ENCODE data around the gene SPRY4. TPM values are rescaled to one million over a fixed set of nuclear protein-coding genes. Genes with fewer than 3 reads are reported as not detected.
"Not testable (repeated sequence)": the region's sequence is repeated elsewhere in the genome, so short reads cannot be mapped to it uniquely, and the experiment has no call there.

SPRY4 gene
- polyA plus RNA-seq, 2 of the 4 experiments (the other 2 are of a cell fraction), result 3.4 to 5.7 TPM

DNA sequence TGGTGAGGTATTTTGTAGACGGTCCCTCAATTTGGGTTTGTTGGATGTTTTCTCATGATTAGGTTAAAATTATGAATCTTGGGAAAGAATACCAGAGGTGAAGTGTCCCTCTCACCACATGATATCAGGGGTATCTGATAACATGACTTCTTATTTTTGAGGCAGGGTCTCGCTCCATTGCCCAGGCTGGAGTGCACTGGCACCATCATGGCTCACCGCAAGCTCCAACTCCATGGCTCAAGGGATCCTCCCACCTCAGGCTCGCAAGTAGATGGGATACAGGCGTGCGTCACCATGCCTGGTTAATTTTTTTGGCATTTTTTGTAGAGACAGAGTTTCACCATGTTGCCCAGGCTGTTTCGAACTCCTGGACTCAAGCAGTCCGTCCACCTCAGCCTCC, 24.1 kb downstream of the SPRY4 start:
- Histone ChIP-seq H3K4me1 (no peaks in the 10 kb centered on the region), H3K4me3 (no peak overlapping the region), H3K27ac (no peak overlapping the region), H3K9me3 (no peaks in the 10 kb centered on the region), H3K4me2 (no peak overlapping the region)
- ATAC-seq (no peak), DNase-seq (ENCODE audit: low read depth in 1 of 2, low spot score in 1 of 2) (no peak), FAIRE-seq (no peak)
- ChIA-PET POLR2A (no interaction called here), CTCF (interaction anchor here (1.2 to 1.8 kb wide), 2 partner anchors 71 to 248 kb away, joined by 3 to 4 read pairs; no protein-coding TSS in a partner anchor)
- 89% methylated on average over 8 of the region's 8 CpGs for WGBS (ENCODE audit: missing lambda C conversion rate)
- no peak for TF ChIP-seq MAZ (IDR thresholded peaks at IDR 0.05; ENCODE audit: borderline replicate concordance, low read depth, low read length)
- TF ChIP-seq KDM1A (IDR thresholded peaks at IDR 0.05; ENCODE audit: low read depth), result no peak
- no peak for TF ChIP-seq KDM5A (IDR thresholded peaks at IDR 0.05)
- TF ChIP-seq, protein P1, sequence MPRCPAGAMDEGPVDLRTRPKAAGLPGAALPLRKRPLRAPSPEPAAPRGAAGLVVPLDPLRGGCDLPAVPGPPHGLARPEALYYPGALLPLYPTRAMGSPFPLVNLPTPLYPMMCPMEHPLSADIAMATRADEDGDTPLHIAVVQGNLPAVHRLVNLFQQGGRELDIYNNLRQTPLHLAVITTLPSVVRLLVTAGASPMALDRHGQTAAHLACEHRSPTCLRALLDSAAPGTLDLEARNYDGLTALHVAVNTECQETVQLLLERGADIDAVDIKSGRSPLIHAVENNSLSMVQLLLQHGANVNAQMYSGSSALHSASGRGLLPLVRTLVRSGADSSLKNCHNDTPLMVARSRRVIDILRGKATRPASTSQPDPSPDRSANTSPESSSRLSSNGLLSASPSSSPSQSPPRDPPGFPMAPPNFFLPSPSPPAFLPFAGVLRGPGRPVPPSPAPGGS (IDR thresholded peaks at IDR 0.05), result no peak
- no peak for TF ChIP-seq SMC3 (IDR thresholded peaks at IDR 0.05)
- TF ChIP-seq, protein P2, sequence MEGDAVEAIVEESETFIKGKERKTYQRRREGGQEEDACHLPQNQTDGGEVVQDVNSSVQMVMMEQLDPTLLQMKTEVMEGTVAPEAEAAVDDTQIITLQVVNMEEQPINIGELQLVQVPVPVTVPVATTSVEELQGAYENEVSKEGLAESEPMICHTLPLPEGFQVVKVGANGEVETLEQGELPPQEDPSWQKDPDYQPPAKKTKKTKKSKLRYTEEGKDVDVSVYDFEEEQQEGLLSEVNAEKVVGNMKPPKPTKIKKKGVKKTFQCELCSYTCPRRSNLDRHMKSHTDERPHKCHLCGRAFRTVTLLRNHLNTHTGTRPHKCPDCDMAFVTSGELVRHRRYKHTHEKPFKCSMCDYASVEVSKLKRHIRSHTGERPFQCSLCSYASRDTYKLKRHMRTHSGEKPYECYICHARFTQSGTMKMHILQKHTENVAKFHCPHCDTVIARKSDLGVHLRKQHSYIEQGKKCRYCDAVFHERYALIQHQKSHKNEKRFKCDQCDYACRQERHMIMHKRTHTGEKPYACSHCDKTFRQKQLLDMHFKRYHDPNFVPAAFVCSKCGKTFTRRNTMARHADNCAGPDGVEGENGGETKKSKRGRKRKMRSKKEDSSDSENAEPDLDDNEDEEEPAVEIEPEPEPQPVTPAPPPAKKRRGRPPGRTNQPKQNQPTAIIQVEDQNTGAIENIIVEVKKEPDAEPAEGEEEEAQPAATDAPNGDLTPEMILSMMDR (IDR thresholded peaks at IDR 0.05), result no peak
- TF ChIP-seq PHF8 (IDR thresholded peaks at IDR 0.05; ENCODE audit: borderline replicate concordance, low read depth), result no peak
- TF ChIP-seq HDAC2 (IDR thresholded peaks at IDR 0.05), result no peak
- TF ChIP-seq NPAS2 (CRISPR knock-in tag; IDR thresholded peaks at IDR 0.05; ENCODE audit: borderline replicate concordance), result no peak
- TF ChIP-seq, protein P3, sequence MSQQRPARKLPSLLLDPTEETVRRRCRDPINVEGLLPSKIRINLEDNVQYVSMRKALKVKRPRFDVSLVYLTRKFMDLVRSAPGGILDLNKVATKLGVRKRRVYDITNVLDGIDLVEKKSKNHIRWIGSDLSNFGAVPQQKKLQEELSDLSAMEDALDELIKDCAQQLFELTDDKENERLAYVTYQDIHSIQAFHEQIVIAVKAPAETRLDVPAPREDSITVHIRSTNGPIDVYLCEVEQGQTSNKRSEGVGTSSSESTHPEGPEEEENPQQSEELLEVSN (IDR thresholded peaks at IDR 0.05; ENCODE audit: borderline replicate concordance, low read depth), result no peak
- TF ChIP-seq CBX8 (IDR thresholded peaks at IDR 0.05), result no peak
- TF ChIP-seq RCOR1 (IDR thresholded peaks at IDR 0.05; ENCODE audit: low read depth, low read length), result no peak
- TF ChIP-seq, protein P4, sequence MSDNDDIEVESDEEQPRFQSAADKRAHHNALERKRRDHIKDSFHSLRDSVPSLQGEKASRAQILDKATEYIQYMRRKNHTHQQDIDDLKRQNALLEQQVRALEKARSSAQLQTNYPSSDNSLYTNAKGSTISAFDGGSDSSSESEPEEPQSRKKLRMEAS (IDR thresholded peaks at IDR 0.05), result no peak
- no peak for TF ChIP-seq EP300 (IDR thresholded peaks at IDR 0.05)
- no peak for TF ChIP-seq MAFK (IDR thresholded peaks at IDR 0.05; ENCODE audit: partially characterized antibody)
- no peak for TF ChIP-seq RFX5 (IDR thresholded peaks at IDR 0.05)
- TF ChIP-seq NR3C1 (IDR thresholded peaks at IDR 0.05), result no peak

DNA sequence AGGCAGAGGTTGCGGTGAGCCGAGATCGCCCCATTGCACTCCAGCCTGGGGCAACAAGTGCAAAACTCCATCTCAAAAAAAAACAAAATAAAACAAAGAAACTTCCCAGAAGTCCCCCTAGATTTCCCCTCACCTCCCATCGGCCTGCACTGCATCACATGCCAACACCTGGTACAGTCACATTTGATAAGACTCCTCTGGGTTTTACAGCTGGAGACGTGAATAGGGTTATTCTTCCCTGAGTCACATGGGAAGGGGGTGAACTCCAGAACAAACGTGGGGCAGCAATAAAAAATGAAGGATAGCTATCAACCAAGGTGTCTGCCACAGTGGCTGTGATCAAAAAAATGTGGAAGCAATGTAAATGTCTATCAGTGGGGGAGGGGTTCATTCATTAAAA, 26.0 kb downstream of the SPRY4 start:
- ChIA-PET POLR2A (no interaction called here), CTCF (interaction anchor here (0.6 kb wide), 1 partner anchor 89 kb away, joined by 3 read pairs; no protein-coding TSS in a partner anchor)
- no peak overlapping the region for H3K4me2 ChIP-seq
- H3K9me3 ChIP-seq, result no peaks in the 10 kb centered on the region
- H3K27ac ChIP-seq, result no peak overlapping the region
- H3K4me3 ChIP-seq, result no peak overlapping the region
- no peaks in the 10 kb centered on the region for H3K4me1 ChIP-seq
- no peak for TF ChIP-seq RCOR1 (IDR thresholded peaks at IDR 0.05; ENCODE audit: low read depth, low read length)
- no peak for TF ChIP-seq MYC (IDR thresholded peaks at IDR 0.05; ENCODE audit: borderline replicate concordance, low read length)
- TF ChIP-seq CHD2 (IDR thresholded peaks at IDR 0.05; ENCODE audit: low read length, partially characterized antibody), result no peak
- TF ChIP-seq, protein P5, sequence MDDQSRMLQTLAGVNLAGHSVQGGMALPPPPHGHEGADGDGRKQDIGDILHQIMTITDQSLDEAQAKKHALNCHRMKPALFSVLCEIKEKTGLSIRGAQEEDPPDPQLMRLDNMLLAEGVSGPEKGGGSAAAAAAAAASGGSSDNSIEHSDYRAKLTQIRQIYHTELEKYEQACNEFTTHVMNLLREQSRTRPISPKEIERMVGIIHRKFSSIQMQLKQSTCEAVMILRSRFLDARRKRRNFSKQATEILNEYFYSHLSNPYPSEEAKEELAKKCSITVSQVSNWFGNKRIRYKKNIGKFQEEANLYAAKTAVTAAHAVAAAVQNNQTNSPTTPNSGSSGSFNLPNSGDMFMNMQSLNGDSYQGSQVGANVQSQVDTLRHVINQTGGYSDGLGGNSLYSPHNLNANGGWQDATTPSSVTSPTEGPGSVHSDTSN (IDR thresholded peaks at IDR 0.05), result no peak
- TF ChIP-seq RNF2 (IDR thresholded peaks at IDR 0.05; ENCODE audit: borderline replicate concordance, low read depth), result no peak
- TF ChIP-seq ESRRA (IDR thresholded peaks at IDR 0.05; ENCODE audit: borderline replicate concordance, low read length), result no peak
- no peak for TF ChIP-seq NPAS2 (CRISPR knock-in tag; IDR thresholded peaks at IDR 0.05; ENCODE audit: borderline replicate concordance)
- no peak for TF ChIP-seq MAFK (IDR thresholded peaks at IDR 0.05; ENCODE audit: partially characterized antibody)
- TF ChIP-seq CBX2 (IDR thresholded peaks at IDR 0.05; ENCODE audit: borderline replicate concordance, low read depth), result no peak
- no peak for TF ChIP-seq POLR2A (IDR thresholded peaks at IDR 0.05; ENCODE audit: low read length)
- no peak for TF ChIP-seq ZSCAN20 (CRISPR knock-in tag; IDR thresholded peaks at IDR 0.05)
- TF ChIP-seq, protein P2 (IDR thresholded peaks at IDR 0.05), result no peak
- no peak for TF ChIP-seq KDM1A (IDR thresholded peaks at IDR 0.05; ENCODE audit: low read depth)
- TF ChIP-seq, protein P6, sequence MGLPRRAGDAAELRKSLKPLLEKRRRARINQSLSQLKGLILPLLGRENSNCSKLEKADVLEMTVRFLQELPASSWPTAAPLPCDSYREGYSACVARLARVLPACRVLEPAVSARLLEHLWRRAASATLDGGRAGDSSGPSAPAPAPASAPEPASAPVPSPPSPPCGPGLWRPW (IDR thresholded peaks at IDR 0.05), result no peak
- no peak for TF ChIP-seq MAZ (IDR thresholded peaks at IDR 0.05; ENCODE audit: borderline replicate concordance, low read depth, low read length)
- TF ChIP-seq RARB (CRISPR knock-in tag; IDR thresholded peaks at IDR 0.05), result no peak
- DNase-seq (ENCODE audit: low read depth in 1 of 2, low spot score in 1 of 2), result no peak
- WGBS (ENCODE audit: missing lambda C conversion rate), result 84% methylated on average over 6 of the region's 6 CpGs
- ATAC-seq, result no peak
- FAIRE-seq, result no peak

DNA sequence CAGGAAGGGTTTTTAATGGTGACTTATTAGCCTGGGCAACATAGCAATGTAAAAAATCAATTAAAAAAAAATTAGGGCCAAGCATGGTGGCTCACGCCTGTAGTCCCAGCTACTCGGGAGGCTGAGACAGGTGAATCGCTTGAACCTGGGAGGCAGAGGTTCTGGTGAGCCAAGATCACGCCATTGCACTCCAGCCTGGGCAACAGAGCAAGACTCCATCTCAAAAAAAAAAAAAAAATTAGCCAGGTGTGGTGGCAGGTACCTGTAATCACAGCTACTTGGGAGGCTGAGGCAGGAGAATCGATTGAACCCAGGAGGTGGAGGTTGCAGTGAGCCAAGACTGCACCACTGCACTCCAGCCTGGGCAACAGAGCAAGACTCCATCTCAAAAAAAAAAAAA, 27.0 kb downstream of the SPRY4 start:
- FAIRE-seq; ATAC-seq; H3K4me1 ChIP-seq; H3K9me3 ChIP-seq; H3K27ac ChIP-seq; POLR2A ChIA-PET; H3K4me3 ChIP-seq; CTCF ChIA-PET; DNase-seq (ENCODE audit: low read depth in 1 of 2, low spot score in 1 of 2); H3K4me2 ChIP-seq: not testable (repeated sequence)
- 92% methylated on average over 5 of the region's 5 CpGs for WGBS (ENCODE audit: missing lambda C conversion rate)

Data from A549 (cell line).